ENCODE data around the gene JAGN1.

DNA sequence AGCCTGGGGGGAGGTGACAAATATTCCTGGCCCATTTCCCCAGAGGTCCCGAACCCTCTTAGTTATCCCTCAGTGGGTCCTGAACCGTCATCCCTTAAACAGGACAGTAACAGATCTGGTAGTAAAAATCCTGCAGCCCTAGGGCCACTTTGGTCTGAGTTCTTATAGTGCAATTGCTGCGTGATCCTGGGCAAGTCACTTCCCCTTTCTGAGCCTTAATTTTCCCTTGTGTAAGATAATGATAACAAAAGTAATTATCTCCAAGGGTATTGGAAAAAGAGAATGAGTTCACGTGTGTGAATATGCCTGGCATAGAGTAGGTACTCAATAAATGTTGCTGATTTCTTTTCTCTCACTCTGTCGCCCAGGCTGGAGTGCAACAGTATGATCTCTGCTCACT, 2.9 kb upstream of the JAGN1 start:
- TF ChIP-seq, protein P1, sequence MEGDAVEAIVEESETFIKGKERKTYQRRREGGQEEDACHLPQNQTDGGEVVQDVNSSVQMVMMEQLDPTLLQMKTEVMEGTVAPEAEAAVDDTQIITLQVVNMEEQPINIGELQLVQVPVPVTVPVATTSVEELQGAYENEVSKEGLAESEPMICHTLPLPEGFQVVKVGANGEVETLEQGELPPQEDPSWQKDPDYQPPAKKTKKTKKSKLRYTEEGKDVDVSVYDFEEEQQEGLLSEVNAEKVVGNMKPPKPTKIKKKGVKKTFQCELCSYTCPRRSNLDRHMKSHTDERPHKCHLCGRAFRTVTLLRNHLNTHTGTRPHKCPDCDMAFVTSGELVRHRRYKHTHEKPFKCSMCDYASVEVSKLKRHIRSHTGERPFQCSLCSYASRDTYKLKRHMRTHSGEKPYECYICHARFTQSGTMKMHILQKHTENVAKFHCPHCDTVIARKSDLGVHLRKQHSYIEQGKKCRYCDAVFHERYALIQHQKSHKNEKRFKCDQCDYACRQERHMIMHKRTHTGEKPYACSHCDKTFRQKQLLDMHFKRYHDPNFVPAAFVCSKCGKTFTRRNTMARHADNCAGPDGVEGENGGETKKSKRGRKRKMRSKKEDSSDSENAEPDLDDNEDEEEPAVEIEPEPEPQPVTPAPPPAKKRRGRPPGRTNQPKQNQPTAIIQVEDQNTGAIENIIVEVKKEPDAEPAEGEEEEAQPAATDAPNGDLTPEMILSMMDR (IDR thresholded peaks at IDR 0.05 in 4 of 5, conservative IDR thresholded peaks at IDR 0.05 in 1 of 5) = no peak
- no peak for TF ChIP-seq POLR2A (IDR thresholded peaks at IDR 0.05)
